Measurements from ENCODE around the gene UGT1A7.
"Not testable (repeated sequence)": the region's sequence is repeated elsewhere in the genome, so short reads cannot be mapped to it uniquely, and the experiment has no call there.

UGT1A7 gene

DNA sequence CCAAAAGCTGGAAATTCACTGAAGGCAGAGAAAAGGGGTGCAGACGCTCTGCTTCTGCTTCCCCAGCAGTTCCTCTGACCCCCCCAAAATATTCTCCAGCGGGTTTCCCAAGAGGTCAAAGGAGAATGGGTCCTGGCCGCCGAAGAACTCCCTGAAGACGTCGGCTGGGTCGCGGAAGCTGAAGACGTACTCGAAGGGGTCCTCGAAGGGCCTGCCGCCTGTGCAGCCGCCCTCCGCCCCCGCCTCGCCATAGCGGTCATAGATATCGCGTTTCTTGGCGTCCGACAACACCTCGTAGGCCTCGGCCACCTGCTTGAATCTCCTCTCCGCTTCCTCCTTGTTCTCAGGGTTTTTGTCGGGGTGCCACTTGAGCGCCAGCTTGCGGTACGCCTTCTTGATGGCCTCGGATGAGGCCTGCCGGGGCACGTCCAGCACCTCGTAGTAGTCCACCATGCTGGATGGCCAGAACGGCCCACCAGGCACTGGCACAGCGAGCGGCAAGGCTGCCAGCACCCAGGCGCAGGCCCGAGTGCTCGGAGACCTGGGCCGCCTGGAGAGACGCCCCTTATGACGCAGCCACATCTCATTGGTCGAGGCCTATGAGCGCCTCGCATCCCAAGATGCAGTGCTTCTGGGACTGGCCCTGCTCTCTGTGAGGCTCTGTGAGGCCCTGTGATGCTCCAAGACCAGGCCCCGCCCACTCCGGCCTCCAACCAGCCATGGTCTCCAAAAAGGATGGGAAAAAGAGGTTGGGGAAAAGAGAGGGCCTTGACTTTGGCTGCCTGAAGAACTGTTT lies 62.0 kb downstream of the UGT1A7 start:
- no peak overlapping the region for H3K4me3 ChIP-seq (ENCODE audit: low read depth in 1 of 2, low read length in 1 of 2)
- H3K9me3 ChIP-seq, result no peaks in the 10 kb centered on the region
- H3K36me3 ChIP-seq, result no peaks in the 10 kb centered on the region
- TF ChIP-seq, protein P1, sequence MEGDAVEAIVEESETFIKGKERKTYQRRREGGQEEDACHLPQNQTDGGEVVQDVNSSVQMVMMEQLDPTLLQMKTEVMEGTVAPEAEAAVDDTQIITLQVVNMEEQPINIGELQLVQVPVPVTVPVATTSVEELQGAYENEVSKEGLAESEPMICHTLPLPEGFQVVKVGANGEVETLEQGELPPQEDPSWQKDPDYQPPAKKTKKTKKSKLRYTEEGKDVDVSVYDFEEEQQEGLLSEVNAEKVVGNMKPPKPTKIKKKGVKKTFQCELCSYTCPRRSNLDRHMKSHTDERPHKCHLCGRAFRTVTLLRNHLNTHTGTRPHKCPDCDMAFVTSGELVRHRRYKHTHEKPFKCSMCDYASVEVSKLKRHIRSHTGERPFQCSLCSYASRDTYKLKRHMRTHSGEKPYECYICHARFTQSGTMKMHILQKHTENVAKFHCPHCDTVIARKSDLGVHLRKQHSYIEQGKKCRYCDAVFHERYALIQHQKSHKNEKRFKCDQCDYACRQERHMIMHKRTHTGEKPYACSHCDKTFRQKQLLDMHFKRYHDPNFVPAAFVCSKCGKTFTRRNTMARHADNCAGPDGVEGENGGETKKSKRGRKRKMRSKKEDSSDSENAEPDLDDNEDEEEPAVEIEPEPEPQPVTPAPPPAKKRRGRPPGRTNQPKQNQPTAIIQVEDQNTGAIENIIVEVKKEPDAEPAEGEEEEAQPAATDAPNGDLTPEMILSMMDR (IDR thresholded peaks at IDR 0.05), result no peak
- no peaks in the 10 kb centered on the region for H3K4me1 ChIP-seq (ENCODE audit: control insufficient read depth in 1 of 2, insufficient read depth in 1 of 2, low read depth in 1 of 2, low read length in 1 of 2)
- no peak overlapping the region for H3K27ac ChIP-seq
- H3K27me3 ChIP-seq, result no peaks in the 10 kb centered on the region

DNA sequence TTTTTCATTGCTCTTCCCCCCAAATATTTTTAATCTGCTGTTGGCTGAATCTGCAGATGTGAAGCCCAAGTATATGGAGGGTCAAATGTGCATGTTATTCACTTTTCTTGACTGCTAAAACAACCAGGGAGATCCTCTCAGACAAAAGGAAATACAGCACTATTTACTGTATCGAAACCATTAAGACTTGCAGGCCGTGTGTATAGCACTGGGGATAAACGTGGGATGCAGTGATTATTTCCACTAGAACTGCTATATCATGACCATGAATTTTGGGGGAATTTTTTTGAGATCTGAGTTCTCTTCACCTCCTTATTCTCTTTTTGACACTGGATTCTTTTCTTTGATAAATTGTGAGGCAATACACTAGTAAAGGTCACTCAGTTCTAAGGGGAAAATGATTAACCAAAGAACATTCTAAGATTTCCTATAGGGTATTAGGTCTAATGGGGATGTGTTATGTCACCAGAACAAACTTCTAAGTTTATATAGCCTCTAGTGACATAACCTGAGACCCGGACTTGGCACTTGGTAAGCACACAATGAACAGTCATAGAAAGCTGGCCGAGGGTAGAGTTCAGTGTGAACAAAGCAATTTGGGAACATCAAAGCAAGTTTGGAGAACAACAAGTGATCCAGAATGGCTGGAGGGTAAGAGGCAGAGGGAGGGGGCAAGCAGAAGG lies 63.5 kb downstream of the UGT1A7 start:
- no peak overlapping the region for H3K4me3 ChIP-seq (ENCODE audit: low read depth in 1 of 2, low read length in 1 of 2)
- TF ChIP-seq, protein P1 (IDR thresholded peaks at IDR 0.05), result no peak
- no peak overlapping the region for H3K27ac ChIP-seq
- H3K4me1 ChIP-seq (ENCODE audit: control insufficient read depth in 1 of 2, insufficient read depth in 1 of 2, low read depth in 1 of 2, low read length in 1 of 2), result no peaks in the 10 kb centered on the region
- no peaks in the 10 kb centered on the region for H3K27me3 ChIP-seq
- no peaks in the 10 kb centered on the region for H3K36me3 ChIP-seq
- no peaks in the 10 kb centered on the region for H3K9me3 ChIP-seq

DNA sequence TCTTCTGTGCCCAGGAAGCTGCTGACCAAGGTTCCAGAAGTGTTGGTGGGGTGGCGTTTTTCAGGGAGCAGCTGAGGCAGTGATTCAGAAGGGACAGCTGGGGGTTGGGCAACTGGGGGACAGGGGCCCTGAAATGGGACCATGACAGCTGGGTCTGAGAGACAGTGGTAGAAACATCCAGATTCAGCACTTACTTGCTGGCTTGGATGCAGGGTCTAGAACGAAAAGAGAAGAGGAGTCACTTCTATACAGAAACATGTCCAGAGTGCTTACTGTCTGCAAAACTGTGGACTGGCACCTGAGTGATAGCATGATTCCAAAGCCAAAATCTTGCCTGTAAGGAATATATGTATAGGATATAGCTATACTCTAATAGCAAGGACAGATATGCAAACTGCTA lies 64.1 kb downstream of the UGT1A7 start:
- not testable (repeated sequence) for H3K4me3 ChIP-seq (ENCODE audit: low read depth in 1 of 2, low read length in 1 of 2); H3K4me1 ChIP-seq (ENCODE audit: control insufficient read depth in 1 of 2, insufficient read depth in 1 of 2, low read depth in 1 of 2, low read length in 1 of 2); H3K27me3 ChIP-seq; H3K36me3 ChIP-seq; H3K27ac ChIP-seq; H3K9me3 ChIP-seq

DNA sequence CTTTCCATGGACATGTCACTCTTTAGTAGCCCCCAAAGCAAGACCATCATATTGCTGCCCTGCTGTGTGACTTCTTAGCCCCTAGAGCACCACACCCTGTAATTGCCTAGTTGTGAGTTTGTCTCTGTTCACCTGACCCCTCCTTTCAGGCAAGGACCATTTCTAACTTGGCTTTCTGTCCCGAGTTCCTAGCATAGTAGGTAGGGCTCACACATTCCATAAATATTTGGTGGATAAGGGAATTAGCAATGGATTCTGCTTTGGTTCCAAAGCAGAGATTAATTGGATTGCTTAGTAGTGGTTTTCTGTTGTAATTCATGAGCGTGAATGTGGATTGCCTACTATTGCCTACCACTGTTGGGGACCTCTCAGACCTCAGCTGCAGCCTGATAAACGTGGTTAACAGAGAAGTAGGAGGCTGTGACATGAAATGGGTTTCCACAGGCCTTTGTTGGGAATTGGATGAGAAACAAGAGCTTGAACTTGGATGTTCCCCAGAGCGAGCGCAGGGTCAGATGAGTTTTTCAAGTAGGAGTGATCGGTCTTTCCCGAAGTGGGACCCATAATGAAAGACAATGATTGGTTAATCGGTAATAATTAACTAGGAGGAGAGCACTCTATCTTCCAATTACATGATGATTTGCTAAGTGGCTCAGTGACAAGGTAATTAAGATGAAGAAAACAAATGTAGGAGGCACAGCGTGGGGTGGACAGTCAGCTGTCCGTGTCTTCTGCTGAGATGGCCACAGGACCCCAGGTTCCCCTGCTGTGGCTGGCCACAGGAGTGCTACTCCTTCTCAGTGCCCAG lies 65.0 kb downstream of the UGT1A7 start:
- H3K4me3 ChIP-seq (ENCODE audit: low read depth in 1 of 2, low read length in 1 of 2), result no peak overlapping the region
- H3K4me1 ChIP-seq (ENCODE audit: control insufficient read depth in 1 of 2, insufficient read depth in 1 of 2, low read depth in 1 of 2, low read length in 1 of 2), result no peaks in the 10 kb centered on the region
- no peaks in the 10 kb centered on the region for H3K27me3 ChIP-seq
- no peaks in the 10 kb centered on the region for H3K9me3 ChIP-seq
- H3K36me3 ChIP-seq, result no peaks in the 10 kb centered on the region
- TF ChIP-seq, protein P1 (IDR thresholded peaks at IDR 0.05), result no peak
- no peak overlapping the region for H3K27ac ChIP-seq

DNA sequence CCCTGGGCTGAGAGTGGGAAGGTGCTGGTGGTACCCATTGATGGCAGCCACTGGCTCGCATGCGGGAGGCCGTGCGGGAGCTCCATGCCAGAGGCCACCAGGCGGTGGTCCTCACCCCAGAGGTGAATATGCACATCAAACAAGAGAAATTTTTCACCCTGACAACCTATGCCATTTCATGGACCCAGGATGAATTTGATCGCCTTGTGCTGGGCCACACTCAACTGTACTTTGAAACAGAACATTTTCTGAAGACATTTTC lies 65.5 kb downstream of the UGT1A7 start:
- H3K9me3 ChIP-seq, result no peaks in the 10 kb centered on the region
- no peak overlapping the region for H3K4me3 ChIP-seq (ENCODE audit: low read depth in 1 of 2, low read length in 1 of 2)
- no peaks in the 10 kb centered on the region for H3K27me3 ChIP-seq
- no peaks in the 10 kb centered on the region for H3K4me1 ChIP-seq (ENCODE audit: control insufficient read depth in 1 of 2, insufficient read depth in 1 of 2, low read depth in 1 of 2, low read length in 1 of 2)
- H3K27ac ChIP-seq, result no peak overlapping the region
- H3K36me3 ChIP-seq, result no peaks in the 10 kb centered on the region
- TF ChIP-seq, protein P1 (IDR thresholded peaks at IDR 0.05), result no peak

- not testable (repeated sequence) for H3K4me3 ChIP-seq (ENCODE audit: low read depth in 1 of 2, low read length in 1 of 2); H3K4me1 ChIP-seq (ENCODE audit: control insufficient read depth in 1 of 2, insufficient read depth in 1 of 2, low read depth in 1 of 2, low read length in 1 of 2); H3K27ac ChIP-seq; H3K9me3 ChIP-seq; H3K36me3 ChIP-seq; H3K27me3 ChIP-seq
These were observed 69.0 kb downstream of the UGT1A7 start for GRCh38 chr2:233750689-233751088.

DNA sequence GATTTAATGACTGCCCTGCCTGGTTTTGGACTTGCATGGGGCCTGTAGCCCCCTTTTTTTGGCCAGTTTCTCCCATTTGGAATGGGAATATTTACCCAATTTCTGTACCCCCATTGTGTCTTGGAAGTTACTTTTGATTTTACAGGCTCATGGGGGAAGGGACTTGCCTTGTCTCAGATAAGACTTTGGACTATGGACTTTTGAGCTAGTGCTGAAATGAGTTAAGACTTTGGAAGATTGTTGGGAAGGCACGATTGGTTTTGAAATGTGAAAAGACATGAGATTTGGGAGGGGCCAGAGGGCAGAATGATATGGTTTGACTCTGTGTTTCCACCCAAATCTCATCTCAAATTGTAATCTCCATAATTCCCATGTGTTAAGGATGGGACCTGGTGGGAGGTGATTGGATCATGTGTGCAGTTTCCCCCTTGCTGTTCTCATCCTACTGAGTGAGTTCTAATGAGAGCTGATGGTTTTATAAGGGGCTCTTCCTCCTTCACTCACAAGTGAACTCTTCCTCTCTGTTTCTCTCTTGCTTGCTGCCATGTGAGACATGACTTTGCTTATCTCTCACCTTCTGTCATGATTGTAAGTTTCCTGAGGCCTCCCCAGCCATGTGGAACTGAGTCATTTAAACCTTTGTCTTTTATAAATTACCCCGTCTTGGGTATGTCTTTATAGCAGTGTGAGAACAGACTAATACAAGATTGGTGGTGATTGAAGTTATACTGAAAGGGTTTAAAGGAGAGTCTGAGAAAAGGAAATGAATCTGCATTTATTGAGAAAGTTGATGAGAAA lies 69.7 kb downstream of the UGT1A7 start:
- not testable (repeated sequence) for H3K9me3 ChIP-seq; H3K36me3 ChIP-seq; H3K27me3 ChIP-seq; H3K4me1 ChIP-seq (ENCODE audit: control insufficient read depth in 1 of 2, insufficient read depth in 1 of 2, low read depth in 1 of 2, low read length in 1 of 2); H3K27ac ChIP-seq; H3K4me3 ChIP-seq (ENCODE audit: low read depth in 1 of 2, low read length in 1 of 2)
